ENCODE measurements around the gene C5. TPM values are rescaled to one million over a fixed set of nuclear protein-coding genes. Genes with fewer than 3 reads are reported as not detected.
A peak's percentile ranks its signal among the peaks of the same experiment; 100 is the strongest.

Gene C5
- total and polyA plus RNA-seq, 9 of the 15 experiments (the other 6 are each of a cell fraction or from before 2014, with no cell fraction given): 0.08 to 0.91 (median 0.42) TPM

DNA sequence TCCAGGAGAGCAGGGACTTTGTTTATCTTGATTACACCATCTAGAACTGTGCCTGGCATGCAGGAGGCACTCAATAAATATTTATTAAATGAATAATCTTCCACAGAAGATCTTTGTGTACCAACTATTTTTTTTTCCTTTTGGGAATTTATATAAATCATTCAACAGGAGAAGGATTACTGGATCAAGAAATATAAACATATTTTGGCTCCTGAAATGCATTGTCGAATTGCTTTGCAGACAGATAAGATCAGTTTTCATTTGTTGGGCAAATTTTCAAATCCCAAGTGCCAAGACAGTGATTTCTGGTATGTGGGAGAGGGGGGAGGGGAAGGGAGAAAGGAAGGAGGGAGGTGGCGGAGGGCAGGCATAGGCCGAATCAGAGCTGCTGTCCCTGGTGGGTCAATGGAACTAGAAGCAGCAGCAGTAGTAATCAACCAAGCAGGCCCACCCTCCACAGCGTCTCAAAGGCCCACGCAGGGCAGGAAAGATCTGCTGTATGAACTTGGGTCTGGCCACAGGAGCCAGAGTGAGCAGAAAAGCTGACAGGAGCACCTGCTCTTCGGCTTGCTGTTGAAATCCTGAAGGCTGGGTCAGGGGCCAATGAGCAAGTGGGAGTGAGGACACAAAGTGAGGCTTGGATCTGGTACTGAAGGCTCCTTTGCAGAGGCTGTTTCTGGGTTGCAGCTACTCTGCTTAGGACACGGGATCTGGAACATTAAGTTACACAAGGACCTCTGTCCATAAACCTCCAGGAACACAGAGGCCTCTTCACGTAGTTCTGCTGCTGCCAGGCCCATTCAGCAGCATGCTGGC lies 107.7 kb downstream of the C5 start (continued):
- no peak for TF ChIP-seq ZC3H11A (IDR thresholded peaks at IDR 0.05; ENCODE audit: low read depth, low read length)
- TF ChIP-seq FOXM1 (IDR thresholded peaks at IDR 0.05; ENCODE audit: low read depth): no peak
- no peak for TF ChIP-seq FOXM1 (CRISPR knock-in tag; IDR thresholded peaks at IDR 0.05; ENCODE audit: low read depth)
- TF ChIP-seq TAF7 (tag; IDR thresholded peaks at IDR 0.05): no peak
- no peak for TF ChIP-seq SREBF2 (CRISPR knock-in tag; IDR thresholded peaks at IDR 0.05)
- TF ChIP-seq TAF9B (IDR thresholded peaks at IDR 0.05; ENCODE audit: partially characterized antibody): no peak
- no peak for TF ChIP-seq ZNF165 (CRISPR knock-in tag; IDR thresholded peaks at IDR 0.05; ENCODE audit: borderline replicate concordance)

DNA sequence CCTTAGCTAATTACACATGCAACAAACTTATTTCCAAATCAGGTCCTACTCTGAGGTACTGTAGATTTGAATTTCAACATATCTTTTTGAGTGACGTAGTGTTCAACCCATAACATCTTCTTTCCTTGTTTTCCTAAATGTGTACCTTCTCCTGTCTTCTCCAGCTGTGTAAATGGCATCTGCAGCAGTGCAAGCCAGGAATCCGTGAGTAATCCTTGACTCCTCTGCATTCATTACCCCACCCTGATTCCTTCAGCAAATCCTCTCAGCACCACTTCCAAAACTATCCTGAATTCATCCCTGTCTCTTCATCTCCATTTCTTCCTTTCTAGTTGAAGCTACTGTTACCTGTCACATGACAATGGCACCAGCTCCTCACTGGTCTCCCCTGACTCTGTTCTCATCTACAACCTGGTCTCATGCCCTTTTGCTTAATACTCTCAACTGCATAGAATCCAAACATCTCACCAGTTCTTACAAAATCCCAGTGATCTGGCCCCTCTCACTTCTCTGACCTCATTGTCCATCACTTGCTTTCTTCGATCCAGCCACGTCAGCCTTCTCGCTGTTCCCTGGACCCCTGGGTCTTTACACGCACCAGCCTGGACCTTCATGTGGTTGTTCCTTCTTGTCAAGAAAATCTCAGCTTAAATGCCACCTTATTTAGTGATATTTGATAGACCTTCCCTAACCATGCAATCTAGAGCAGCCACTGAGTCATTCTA lies 108.9 kb downstream of the C5 start:
- Histone ChIP-seq H3K27me3 (ENCODE audit: control insufficient read depth in 2 of 2, insufficient read depth in 2 of 2, low read length in 2 of 2) (peaks cover 2 to 11% of the 10 kb centered on the region in 2 experiments; a peak in 3 of 5 replicates), H3K36me3 (ENCODE audit: control insufficient read depth, insufficient read depth, low read length) (no peaks in the 10 kb centered on the region), H4K20me1 (replicated peaks; ENCODE audit: control insufficient read depth, insufficient read depth, low read length) (no peaks in the 10 kb centered on the region), H3K27ac (ENCODE audit: extremely low read depth, low read depth, low read length) (no peak overlapping the region), H3K9me1 (ENCODE audit: control insufficient read depth, insufficient read depth, low read length) (no peaks in the 10 kb centered on the region), H3K79me2 (ENCODE audit: control insufficient read depth, insufficient read depth, low read length) (no peaks in the 10 kb centered on the region), H3K4me2 (ENCODE audit: insufficient read depth, low read length) (no peak overlapping the region), H3K4me1 (replicated peaks in 1 of 2; ENCODE audit: control insufficient read depth in 2 of 2, insufficient read depth in 2 of 2, low read length in 2 of 2) (peaks cover 2 to 21% of the 10 kb centered on the region in 2 experiments; a peak in 4 of 5 replicates), H3K9ac (ENCODE audit: insufficient read depth in 1 of 2, low read depth in 2 of 2, low read length in 2 of 2) (no peak overlapping the region), H3K9me3 (replicated peaks; ENCODE audit: control insufficient read depth, insufficient read depth, low read depth, low read length) (no peaks in the 10 kb centered on the region), H3K4me3 (no peak overlapping the region), H2AFZ (ENCODE audit: low read depth, low read length) (peak overlapping the region; percentile 59; the same call in 1 of the 2 replicates)
- BruUV-seq (replicated peaks): no TSS peak
- intact Hi-C loops (cut with micrococcal nuclease) (no loop called here), in situ Hi-C loops (cut with MboI) (loop anchor here (25.0 kb wide), 1 partner anchor 329 kb away; no protein-coding TSS in a partner anchor)
- no peak for ATAC-seq
- CTCF ChIA-PET (ENCODE audit: low intra/inter-chr PET ratio): no interaction called here
- FAIRE-seq: no peak
- no peak for DNase-seq (ENCODE audit: extremely low read depth in 1 of 4, low spot score in 3 of 4)
- TF ChIP-seq TCF3 (CRISPR knock-in tag; IDR thresholded peaks at IDR 0.05): no peak
- no peak for TF ChIP-seq CEBPB (tag; IDR thresholded peaks at IDR 0.05)
- no peak for TF ChIP-seq ZNF146 (CRISPR knock-in tag; IDR thresholded peaks at IDR 0.05; ENCODE audit: unreplicated experiment)
- TF ChIP-seq, protein P1, sequence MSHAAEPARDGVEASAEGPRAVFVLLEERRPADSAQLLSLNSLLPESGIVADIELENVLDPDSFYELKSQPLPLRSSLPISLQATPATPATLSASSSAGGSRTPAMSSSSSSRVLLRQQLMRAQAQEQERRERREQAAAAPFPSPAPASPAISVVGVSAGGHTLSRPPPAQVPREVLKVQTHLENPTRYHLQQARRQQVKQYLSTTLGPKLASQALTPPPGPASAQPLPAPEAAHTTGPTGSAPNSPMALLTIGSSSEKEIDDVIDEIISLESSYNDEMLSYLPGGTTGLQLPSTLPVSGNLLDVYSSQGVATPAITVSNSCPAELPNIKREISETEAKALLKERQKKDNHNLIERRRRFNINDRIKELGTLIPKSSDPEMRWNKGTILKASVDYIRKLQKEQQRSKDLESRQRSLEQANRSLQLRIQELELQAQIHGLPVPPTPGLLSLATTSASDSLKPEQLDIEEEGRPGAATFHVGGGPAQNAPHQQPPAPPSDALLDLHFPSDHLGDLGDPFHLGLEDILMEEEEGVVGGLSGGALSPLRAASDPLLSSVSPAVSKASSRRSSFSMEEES (CRISPR knock-in tag; IDR thresholded peaks at IDR 0.05): peak; percentile 31; the same call in 1 of the 2 replicates
- no peak for TF ChIP-seq POLR2AphosphoS5 (IDR thresholded peaks at IDR 0.05; ENCODE audit: control insufficient read depth, insufficient read depth, low read depth, low read length)
- no peak for TF ChIP-seq PHB (CRISPR knock-in tag; IDR thresholded peaks at IDR 0.05)
- POLR2A ChIA-PET: no interaction called here
- 11% methylated on average over 6 of the region's 6 CpGs for WGBS (ENCODE audit: insufficient coverage, low coverage, missing lambda C conversion rate)
